Measurements from ENCODE around the gene COA8. TPM values are rescaled to one million over a fixed set of nuclear protein-coding genes. Genes with fewer than 3 reads are reported as not detected.

The COA8 gene
- total and polyA plus RNA-seq, 7 donors: 33.9 to 67.3 (median 38.2) TPM

DNA sequence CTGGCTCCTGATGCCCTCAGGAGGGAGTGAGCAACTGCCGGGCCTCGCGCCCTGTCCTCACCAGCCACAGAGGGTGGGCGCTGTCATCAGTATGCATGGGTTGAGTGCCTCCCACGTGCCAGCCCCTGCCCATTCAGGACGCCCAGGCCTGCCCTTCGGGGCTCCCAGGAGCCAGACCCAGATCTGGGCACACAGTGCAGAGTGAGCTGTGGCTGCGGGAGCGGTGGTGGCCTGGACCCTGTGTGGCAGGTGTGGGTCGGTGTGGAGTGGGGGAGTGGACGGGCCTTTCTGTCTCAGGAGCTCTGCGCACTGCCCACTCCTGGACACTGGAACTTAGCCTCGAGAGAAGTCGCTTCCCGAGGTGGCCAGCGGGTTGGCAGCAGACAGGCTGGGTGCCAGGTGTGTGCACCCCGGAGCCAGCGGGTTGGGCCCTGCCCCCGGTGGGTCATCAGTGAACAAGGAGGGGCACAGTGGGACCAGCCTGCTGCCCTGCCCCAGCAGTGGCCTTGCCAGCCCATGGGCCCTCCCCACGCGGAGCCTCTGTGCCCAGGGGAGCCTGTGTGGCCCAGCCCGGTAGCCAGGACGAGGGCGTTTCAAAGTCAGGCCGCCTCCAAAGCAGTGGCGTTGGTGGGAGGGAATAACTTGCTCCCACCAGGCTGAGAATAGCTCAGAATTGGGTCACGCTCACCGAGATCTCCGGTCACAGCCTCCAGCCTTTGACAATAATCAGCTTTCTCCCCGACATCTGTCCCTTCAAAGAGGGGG is 24.3 kb upstream of the COA8 start:
- Histone ChIP-seq H3K36me3 (peaks cover 0 to 6% (median 0%) of the 10 kb centered on the region in 4 donors), H3K4me3 (no peak overlapping the region), H3K4me1 (peaks cover 0 to 97% (median 91%) of the 10 kb centered on the region in 4 donors), H3K27ac (peak overlapping the region; percentile 92 to 98 (median 94)), H3K27me3 (no peaks in the 10 kb centered on the region), H3K9me3 (no peaks in the 10 kb centered on the region)
- intact Hi-C loops (cut with DNase I): no loop called here
- 35 to 60% methylated on average over 30 of the region's 30 CpGs for WGBS, 2 donors
- peak; percentile 80 for DNase-seq
- TF ChIP-seq POLR2AphosphoS5 (IDR thresholded peaks at IDR 0.05) (peak in 2 of 4 donors; percentile 16 to 37), CTCF (IDR thresholded peaks at IDR 0.05) (no peak)

GRCh38 chr14:103539056-103539825 is 23.5 kb upstream of the COA8 start:
- no peaks in the 10 kb centered on the region for H3K9me3 ChIP-seq
- H3K36me3 ChIP-seq: peaks cover 0 to 6% (median 0%) of the 10 kb centered on the region in 4 donors
- intact Hi-C loops (cut with DNase I): no loop called here
- 71 to 76% methylated on average over 28 of the region's 28 CpGs for WGBS, 2 donors
- H3K27me3 ChIP-seq: no peaks in the 10 kb centered on the region
- no peak overlapping the region for H3K4me3 ChIP-seq
- DNase-seq: no peak
- H3K4me1 ChIP-seq: peaks cover 0 to 97% (median 91%) of the 10 kb centered on the region in 4 donors
- TF ChIP-seq EP300 (IDR thresholded peaks at IDR 0.05): no peak
- TF ChIP-seq POLR2A (IDR thresholded peaks at IDR 0.05): no peak
- TF ChIP-seq CTCF (IDR thresholded peaks at IDR 0.05): no peak
- TF ChIP-seq POLR2AphosphoS5 (IDR thresholded peaks at IDR 0.05): no peak
- H3K27ac ChIP-seq: peak overlapping the region; percentile 92 to 98 (median 94)

- 41 to 61% methylated on average over 17 of the region's 17 CpGs for WGBS, 2 donors
- DNase-seq: peak; percentile 72
- TF ChIP-seq CTCF (IDR thresholded peaks at IDR 0.05): no peak
- no peak for TF ChIP-seq POLR2AphosphoS5 (IDR thresholded peaks at IDR 0.05)
- no peak for TF ChIP-seq EP300 (IDR thresholded peaks at IDR 0.05)
- TF ChIP-seq POLR2A (IDR thresholded peaks at IDR 0.05): no peak
- H3K9me3 ChIP-seq: no peaks in the 10 kb centered on the region
- peak overlapping the region; percentile 92 to 98 (median 94) for H3K27ac ChIP-seq
- intact Hi-C loops (cut with DNase I): no loop called here
- H3K36me3 ChIP-seq: no peaks in the 10 kb centered on the region
- no peak overlapping the region for H3K4me3 ChIP-seq
- H3K4me1 ChIP-seq: peaks cover 0 to 97% (median 90%) of the 10 kb centered on the region in 4 donors
- H3K27me3 ChIP-seq: no peaks in the 10 kb centered on the region
Measured at GRCh38 chr14:103540821-103541708, 21.7 kb upstream of the COA8 start.

DNA sequence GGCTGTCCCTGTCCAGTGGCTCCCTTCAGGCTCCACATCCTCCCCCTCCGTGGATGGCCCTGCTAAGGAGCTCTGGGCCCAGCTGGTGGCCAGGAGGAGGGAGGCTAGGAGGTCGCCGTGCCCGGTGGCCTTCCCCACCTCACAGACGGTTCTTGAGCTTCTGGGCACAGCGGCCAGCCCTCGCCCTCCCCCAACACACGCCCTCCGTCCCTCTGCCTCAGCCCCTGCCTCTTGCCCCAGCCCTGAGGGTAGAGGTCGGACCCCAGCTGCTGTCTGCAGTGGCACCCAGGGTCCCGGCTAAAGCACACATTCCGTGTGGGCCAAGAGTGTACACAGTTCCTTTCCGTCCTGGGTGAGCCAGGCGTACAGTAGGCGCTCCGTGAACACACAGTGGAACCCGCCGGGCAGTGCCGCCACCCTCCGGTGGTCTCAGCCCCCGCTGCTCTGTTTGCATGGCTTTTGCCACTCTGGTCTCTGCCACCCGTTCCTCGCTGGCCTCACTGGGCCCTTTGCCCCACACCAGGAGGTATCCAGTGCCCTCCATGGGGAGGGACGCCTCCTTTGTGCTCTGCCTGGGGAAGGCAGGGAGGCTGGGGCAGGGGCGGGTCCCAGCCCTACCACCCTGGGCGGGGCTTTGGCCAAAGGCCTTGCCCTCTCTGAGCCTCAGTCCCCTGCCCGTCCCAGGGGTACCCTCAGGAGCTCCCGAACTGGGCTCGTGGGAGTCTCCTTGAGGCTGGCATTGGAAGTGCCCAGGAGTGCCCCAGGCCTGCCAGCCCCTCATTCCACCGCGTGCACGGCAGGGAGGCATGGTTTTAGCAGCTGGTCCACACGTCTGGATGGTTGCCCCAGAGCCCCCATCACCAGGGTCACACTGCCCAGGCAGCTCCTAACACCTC is 20.8 kb upstream of the COA8 start:
- WGBS, 2 donors: 54 to 70% methylated on average over 33 of the region's 33 CpGs

More for the DNA sequence above, 20.8 kb upstream of the COA8 start:
- H3K27ac ChIP-seq: peak overlapping the region; percentile 92 to 98 (median 94)
- H3K27me3 ChIP-seq: no peaks in the 10 kb centered on the region
- no peaks in the 10 kb centered on the region for H3K36me3 ChIP-seq
- H3K4me1 ChIP-seq: peaks cover 0 to 98% (median 92%) of the 10 kb centered on the region in 4 donors
- H3K9me3 ChIP-seq: no peaks in the 10 kb centered on the region
- TF ChIP-seq POLR2A (IDR thresholded peaks at IDR 0.05) (peak in 1 of 2 donors; percentile 17), POLR2AphosphoS5 (IDR thresholded peaks at IDR 0.05) (peak in 2 of 4 donors; percentile 7 to 25), EP300 (IDR thresholded peaks at IDR 0.05) (no peak), CTCF (IDR thresholded peaks at IDR 0.05) (peak in 3 of 4 experiments; percentile 27 to 45 (median 29))
- peak; percentile 83 for DNase-seq
- peak overlapping the region in 2 of 4 donors; percentile 5 to 11 for H3K4me3 ChIP-seq
- intact Hi-C loops (cut with DNase I): no loop called here

All from sigmoid colon (tissue), 7 donors.